CD4-positive, alpha-beta T cell treated with Interferon gamma for 1 hour (primary cell): ENCODE data around the gene DNAI2.
"Not testable (repeated sequence)": the region's sequence is repeated elsewhere in the genome, so short reads cannot be mapped to it uniquely, and the experiment has no call there.

Experiments used
- DNase-seq: peaks from one replicate; pipeline ENCODE4 v3.0.0-alpha.2; 2020

Gene DNAI2

DNA sequence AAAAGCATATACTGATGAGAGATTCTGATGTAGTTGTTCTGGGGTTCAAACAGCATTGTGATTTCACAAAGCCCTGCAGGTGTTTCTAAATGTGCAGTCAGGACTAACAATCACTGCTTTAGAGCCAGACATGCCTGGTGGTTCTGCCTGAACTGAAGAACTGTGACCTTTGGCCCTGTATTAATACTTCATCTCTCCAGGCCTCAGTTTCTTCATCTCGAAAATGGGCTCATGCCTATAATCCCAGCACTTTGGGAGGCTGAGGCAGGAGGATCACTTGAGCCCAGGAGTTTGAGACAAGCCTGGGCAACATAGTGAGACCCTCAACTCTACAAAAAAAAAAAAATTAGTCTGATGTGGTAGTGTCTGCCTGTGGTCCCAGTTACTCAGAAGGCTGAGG, 3.9 kb downstream of the DNAI2 start:
- DNase-seq, result no peak

DNA sequence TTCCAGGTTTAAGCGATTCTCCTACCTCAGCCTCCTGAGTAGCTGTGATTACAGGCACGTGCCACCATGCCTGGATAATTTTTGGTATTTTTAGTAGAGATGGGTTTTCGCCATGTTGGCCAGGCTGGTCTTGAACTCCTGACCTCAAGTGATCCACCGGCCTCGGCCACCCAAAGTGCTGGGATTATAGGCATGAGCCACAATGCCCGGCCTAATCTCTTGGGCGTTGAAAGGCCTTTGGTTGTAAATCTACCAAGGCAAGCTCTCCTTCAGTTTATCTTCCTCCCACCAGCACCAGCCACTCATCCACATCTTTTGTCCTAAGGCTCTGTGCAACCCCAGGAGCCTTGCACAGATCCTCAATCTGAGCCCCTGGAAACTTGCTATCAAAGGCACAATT, 5.6 kb downstream of the DNAI2 start:
- not testable (repeated sequence) for DNase-seq

DNA sequence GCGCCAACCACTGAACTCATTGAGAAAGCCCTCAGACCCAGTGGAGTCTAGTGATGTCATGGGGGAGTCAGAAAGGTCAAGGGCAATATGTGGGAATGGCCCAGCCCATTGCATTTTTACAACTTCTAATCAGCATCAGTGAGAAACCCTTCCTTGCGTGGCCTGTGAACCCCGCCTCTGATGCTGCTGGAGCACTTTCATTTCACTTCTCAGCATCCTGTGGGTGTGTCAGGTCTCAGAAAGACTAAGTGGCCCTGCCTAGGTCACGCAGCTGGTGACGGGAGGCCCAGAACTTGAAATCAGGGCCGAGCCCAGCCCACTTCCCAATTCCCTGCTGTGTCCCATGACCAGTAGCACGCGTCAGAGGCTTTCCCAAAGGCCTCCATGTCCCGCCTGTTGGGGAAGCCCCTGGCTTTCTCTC, 6.1 kb downstream of the DNAI2 start:
- peak; percentile 72 for DNase-seq

DNA sequence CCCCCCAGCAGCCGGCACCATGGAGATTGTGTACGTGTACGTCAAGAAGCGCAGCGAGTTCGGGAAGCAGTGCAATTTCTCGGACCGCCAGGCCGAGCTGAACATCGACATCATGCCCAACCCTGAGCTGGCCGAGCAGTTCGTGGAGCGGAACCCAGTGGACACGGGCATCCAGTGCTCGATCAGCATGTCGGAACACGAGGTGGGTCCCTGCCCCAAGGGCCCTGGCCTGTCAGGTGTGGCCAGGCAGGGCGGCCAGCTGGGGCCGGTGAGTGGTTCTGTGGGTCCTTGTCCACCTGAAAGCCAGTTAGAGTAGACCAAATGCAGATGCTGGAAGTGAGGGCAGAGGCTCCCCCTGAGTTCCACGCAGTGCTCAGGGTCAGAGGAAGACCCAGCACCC, 7.8 kb downstream of the DNAI2 start:
- no peak for DNase-seq

DNA sequence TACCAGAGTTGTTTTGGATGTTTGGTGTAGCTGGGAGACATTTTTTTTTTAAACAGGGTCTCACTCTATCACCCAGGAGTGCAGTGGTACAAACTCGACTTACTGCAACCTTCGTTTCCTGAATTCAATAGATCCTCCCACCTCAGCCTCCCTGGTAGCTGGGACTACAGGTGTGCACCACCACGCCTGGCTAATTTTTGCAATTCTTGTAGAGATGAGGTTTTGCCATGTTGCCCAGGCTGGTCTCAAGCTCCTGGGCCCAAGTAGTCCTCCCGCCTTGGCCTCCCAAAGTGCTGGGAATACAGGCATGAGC, 8.2 kb downstream of the DNAI2 start:
- DNase-seq, result not testable (repeated sequence)

DNA sequence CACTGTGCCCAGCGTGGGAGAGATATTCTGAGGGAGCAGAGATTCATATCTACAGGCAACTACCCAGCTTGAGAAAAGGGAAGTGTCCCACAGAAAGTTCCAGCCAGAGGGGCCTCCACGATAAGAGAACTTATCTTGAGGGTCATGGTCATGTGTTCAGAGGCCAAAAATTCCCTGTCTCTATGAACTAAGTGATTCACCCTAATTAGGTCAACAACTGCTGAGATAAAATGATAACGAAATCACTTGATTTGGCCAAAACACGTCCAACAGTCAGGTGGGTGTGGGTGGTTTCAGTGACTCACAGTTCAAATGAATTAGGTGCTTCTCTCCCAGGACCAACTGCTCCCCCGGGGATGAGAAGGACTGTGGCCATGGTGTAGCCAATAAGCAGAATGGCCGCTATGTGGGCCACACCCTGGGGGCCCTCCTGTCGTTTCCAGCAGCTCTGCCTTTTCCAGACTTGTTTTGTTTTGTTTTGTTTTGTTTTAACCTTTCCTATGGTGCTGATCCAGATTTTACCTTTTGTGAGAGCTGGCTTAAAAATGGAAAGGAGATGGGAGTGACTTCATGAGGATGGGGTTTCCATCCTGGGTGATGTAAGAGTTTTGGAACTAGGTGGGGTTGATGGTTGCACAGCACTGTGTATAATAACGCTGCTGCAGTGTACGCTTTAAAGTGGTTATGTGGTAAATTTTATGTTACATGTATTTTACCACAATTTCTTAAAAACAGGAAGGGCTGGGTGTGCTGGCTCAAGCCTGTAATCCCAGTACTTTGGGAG, 8.7 kb downstream of the DNAI2 start:
- peak; percentile 45 for DNase-seq

DNA sequence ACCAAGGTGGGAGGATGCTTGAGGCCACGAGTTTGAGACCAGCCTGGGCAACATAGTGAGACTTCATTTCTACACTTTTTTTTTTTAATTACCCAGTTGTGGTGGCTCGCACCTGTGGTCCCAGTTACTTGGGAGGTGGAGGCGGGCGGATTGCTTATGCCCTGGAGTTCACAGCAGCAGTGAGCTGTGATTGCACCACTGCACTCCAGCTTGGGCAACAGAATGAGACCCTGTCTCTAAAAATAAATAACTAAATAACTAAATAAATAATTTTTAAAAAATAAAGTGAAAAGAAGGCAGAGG, 9.3 kb downstream of the DNAI2 start:
- DNase-seq, result no peak

DNA sequence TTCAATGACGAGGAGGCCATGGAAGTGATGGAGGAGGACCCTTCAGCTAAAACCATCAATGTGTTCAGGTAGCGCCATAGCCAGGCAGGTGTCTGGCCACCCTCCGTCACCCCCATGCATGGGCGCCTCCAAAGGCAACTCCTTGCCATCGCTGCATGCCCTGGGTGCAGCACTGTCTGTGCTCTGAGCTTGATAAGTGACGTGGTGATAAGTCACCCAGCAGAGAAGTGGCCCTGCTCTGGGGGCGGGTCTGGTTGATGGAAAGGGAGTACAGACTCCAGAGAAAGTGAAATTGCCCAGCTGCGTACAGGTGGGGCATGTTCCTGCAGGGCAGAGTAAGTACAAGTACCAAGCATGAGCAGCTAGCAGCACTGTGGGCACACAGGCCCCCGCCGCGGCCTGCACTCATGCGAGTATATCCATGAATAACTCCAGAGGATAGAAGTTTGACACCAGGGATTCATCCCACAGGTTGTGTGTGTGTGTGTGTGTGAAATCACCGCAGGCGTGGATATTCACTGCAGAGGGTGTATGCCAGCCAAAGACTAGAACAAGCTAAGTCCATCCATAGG, 13.1 kb downstream of the DNAI2 start:
- no peak for DNase-seq

DNA sequence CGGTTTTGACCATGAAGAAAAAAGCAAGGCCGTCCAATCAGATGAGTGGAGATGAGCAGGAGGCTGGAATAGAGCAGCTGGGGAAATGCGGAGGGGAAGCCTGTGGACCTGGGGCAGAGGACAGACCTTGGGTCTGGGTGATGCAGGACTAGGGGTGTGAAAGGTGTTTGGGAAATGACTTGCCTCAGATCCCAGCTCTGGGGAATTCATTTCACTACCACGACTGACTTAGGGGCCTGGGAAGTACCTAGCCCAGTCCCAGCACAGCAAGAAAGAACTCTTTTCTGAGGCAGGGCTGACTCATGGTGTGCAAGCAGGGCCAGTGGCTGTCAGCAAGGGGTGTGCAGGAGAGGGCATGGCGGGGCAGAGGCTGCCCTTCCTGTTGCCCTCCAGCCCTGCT, 14.8 kb downstream of the DNAI2 start:
- DNase-seq, result no peak

DNA sequence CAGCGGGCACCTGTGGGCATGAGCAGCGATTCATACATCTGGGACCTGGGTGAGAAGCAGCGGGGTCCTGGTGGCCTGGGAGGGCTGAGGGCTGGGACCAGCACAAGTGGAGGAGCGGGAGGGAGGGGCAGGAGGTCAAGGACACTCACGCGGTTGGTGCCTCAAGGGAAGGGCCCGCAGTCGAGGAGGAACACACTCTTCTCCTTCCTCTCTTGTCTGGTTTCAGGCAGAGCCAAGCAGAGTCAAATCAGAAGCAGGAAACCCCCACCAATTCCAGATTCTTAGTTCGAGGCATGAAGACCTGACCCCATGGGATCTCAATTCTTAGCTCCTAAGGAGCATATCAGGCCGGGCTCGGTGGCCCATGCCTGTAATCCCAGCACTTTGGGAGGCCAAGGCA, 15.7 kb downstream of the DNAI2 start:
- no peak for DNase-seq

DNA sequence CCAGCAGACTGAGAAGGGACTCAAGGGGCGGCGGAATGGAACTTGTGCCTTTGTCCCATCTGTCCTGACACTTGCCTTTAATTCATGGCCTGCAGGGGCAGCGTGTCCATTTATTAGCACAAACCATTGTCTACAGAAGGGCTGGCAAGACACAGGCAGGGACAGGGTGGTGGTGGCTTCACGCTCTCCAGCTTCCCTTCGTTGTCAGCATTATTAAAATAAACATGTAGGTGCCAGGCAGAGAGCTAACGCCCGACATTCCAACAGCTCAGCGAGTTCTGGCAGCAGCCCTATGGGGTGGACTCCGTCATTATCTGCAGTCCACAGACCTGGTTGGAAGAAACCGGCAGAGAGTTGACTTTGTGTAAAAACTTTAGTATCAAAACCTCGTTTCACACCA, 16.3 kb downstream of the DNAI2 start:
- no peak for DNase-seq

DNA sequence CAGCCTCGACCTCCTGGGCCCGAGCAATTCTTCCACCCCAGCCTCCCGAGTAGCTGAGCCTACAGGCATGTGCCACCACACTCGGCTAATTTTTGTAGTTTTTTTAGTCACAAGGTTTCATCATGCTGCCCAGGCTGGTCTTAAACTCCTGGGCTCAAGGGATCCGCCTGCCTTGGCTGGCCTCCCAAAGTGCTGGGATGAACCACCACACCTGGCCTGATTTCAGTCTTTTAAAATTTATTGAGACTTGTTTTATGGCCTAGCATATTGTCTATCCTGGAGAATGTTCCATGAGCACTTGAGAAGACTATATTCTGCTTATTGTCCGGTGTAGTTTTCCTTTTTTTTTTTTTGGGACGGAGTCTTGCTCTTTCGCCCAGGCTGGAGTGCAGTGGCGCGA, 18.5 kb downstream of the DNAI2 start:
- no peak for DNase-seq

DNA sequence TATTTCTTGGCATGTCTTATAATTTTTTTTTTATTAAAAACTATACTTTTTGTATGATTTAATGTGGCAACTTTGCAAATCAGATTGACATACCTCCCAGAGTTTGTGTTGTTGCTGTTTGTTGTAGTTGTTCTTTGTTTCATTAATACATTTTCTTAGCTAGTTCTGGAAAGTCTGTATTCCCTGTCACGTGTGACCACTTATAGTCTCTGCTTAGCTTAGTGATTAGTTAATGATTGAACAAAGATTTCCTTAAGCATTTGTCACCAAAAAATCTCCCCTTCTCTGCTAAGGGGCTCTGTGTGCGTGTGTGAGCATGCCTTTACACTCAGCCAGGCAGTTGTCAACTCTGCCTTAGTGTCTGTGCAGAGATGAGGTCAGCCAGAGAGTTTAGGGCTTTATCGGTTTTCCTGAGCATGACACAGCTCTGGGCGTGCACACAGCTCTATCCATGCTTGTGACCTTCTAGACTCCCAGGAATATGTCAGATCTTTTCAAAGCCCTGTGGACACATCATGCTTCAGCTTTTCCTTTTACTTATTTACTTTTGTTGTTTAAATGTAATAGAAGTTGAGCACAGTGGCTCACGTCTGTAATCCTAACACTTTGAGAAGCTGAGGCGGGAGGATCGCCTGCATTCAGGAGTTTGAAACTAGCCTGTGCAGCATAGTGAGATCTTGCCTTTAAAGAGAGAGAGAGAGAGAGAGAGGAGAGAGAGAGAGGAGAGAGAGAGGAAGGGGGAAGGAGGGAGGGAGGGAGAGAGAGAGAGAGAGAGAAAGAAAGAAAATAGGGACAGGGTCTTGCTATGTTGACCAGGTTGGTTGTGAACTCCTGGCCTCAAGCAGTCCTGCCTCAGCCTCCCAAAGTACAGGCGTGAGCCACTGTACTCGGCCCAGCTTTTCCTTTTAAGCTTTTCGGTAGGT, 21.9 kb downstream of the DNAI2 start:
- DNase-seq, result no peak

DNA sequence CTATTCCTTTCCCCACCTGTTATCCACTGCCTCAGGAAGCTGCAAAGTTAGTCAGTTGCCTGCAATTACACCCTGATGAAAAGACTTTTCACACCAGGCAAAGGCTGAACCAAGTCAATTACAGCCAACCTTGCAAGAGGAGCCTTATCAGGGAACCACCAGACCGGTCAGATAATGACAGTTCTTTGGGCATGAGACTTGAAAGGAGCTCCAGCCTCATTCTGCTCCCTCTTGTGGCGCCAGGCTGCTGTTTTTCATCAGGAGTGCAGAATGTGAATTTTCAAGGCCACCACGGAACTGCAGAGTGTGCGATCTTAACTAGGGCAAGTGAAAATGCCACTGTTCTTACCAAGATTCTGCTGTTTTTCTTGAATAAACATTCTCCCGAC, 22.5 kb downstream of the DNAI2 start:
- peak; percentile 40 for DNase-seq

DNA sequence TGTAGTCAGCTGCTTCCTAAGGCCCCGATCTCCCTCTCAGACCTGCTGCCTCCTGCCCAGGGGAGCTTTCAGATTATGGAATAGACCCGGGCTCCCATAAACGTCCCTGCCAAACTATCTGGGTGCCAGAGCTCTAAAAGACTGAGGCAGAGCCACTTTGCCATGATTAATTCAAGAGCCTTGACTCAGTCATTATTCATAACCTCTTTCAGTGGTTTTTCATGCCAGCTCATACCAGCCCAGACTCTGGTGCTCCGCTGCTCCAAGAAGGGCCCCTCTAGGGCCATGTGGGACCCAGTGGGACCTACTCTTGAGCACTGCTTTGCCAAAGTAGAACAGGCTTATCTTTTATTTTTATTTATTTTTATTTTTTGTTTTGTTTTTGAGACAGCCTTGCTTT, 23.9 kb downstream of the DNAI2 start:
- no peak for DNase-seq

DNA sequence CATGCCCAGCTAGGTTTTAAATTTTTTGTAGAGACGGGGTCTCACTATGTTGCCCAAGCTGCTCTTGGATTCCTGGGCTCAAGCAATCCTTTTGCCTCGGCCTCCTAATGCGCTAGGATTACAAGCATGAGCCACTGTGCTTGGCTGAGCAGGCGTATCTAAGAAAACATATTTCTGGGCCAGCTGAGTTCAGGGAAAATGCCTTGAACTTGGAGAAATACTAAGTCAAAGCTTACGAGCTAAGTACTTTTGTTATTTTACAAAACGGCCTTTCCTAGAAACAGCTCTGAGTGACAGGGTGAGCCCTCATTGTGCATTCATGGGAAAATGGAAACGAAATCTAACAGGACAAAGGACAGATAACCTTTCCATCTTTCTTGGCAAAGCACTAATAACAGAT, 24.7 kb downstream of the DNAI2 start:
- DNase-seq, result no peak

DNA sequence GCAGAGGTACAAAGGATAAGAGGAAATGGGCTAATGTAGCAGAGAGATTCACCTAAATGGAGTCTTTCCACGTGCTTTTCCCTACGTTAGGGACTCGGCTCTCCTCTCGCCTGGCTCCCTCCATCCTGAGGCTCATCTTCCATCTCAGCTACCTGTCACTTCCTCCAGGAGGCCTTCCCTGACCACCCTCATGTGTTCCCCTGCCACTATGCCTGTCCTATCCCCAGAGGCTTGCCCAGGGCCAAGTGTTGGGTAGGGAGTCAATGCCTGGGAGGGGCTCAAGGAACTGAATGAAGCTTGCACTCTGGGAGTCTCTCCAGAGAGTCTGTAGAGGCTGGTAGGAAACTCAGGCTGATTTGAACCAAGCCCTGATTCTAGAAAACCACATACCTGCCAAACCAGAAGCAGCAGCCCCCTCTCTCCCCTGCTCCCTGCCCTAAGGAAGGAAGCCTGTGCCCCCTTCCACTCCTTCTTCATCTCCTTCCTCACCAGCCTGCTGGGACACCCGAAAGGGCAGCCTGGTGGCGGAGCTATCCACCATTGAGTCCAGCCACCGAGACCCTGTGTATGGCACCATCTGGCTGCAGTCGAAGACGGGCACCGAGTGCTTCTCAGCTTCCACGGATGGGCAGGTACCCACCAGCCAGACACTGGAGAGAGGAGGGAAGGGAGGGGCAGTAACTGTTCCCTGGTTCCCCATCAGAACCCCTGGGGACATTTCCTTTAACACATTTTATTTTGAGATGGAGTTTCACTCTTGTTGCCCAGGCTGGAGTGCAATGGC, 25.4 kb downstream of the DNAI2 start:
- no peak for DNase-seq

DNA sequence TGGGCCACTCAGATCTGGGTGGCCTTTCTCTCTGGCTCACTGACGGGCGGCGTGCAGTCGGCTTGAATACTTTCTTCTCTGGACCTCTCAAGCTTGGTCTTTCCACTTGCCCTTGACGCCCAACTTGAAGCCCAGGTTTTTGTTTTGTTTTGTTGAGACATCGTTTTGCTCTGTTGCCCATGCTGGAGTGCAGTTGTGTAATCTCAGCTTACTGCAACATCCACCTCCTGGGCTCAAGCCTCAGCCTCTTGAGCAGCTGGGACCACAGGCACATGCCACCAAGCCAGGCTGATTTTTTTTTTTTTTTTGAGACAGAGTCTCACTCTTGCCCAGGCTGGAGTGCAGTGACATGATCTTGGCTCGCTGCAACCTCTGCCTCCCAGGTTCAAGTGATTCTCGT, 29.3 kb downstream of the DNAI2 start:
- DNase-seq, result no peak

DNA sequence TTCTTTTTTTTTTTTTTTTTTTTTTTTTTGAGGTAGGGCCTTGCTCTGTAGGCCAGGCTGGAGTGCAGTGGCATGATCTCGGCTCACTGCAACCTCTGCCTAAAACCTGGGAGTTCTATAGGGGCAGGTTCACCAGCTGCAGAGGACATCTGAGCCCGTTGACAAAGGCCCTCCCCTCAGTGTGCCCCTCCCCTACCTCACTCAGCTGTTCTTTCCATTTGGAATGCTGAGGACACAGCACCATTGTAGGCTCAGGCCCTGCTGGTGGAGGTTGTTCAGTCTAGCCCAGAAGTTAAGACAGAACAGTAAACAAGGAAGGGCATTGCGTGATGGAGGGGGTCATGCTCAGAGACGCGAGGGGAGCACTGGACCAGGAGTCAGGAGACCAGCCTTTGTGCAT, 30.1 kb downstream of the DNAI2 start:
- DNase-seq, result no peak

DNA sequence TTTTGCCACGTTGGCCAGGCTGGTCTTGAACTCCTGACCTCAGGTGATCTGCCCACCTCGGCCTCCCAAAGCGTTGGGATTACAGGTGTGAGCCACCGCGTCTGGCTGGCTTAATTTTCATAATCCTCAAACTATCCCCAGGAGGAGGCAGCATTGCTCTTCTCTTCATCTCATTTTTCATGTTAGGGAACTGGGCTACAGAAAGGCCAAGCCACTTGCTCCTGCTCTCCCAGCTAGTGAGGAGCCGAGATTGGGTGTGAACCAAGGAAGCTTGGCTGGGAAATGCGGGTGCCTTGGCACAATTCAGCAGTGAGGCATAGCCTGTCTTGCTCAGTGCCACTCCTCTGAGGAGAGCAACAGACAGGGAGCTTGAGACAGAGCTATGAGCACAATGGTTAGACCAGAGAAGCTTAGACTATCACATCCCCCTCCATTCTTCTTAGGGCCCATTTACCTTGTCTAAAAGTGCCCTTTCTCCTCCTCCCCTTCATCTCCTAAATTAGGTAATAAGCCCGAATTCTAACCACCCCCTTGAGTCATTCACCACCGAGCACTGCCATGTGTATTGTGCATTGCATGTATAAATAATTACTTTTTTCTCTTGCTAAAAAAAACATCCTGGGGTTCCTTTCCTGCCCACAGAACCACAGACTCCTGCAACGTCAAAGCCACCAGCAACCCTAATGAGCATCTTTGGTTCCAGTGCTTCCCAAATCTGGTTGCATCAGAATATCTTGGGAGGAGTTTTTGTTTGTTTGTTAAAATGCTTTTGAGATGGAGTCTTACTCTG, 32.0 kb downstream of the DNAI2 start:
- DNase-seq, result no peak

DNA sequence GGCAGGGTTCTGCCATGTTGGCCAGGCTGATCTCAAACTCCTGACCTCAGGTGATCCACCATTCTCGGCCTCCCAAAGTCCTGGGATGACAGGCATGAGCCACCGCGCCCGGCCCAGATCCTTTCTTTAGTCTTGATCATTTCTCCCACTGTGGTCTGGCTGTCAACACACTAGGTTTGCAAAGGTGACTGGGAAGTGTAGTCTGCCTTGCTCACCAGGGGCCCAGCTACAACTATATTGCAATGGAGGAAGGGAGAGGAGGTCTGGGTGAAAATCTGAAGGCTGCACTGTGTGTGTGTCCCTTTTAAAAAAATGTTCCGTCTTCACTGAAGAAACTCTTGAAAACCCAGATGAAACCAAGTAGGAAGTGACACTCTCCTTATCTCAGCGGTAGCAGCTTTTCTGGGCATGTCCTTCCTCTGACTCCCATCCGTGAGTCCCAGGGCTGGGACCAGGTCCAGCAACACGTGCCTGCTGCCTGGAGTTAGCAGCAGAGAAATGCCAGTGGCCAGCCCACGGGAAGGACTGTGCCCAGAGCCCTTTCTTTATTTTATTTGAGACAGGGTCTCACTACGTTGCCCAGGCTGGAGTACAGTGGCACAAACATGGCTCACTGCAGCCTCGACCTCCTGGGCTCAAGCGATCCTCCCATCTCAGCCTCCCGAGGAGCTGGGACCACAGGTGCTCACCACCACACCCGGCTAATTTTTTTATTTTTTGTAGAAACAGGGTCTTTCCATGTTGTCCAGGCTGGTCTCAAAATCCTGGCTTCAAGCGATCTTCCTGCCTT, 34.1 kb downstream of the DNAI2 start:
- DNase-seq, result no peak

DNA sequence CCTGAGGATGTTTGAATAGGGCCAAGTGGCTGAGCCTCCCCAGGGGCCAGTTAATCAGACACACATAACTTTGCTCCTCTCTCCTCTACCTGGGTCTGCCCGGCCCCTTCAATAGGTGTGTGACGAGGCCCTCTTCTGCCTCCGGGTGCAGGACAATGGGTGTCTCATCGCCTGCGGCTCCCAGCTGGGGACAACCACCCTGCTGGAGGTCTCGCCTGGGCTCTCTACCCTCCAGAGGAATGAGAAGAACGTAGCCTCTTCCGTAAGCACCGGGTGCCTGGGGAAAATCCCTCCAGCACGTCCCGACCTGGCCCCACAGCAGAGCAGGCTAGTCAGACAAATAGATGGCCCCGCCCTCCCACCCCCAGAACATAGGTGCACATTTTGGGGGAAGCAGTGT, 35.9 kb downstream of the DNAI2 start:
- no peak for DNase-seq
